K562 (cell line): ENCODE results near the gene ARAF. TPM values are rescaled to one million over a fixed set of nuclear protein-coding genes. Genes with fewer than 3 reads are reported as not detected.
A peak's percentile ranks its signal among the peaks of the same experiment; 100 is the strongest.

Experiments
- ARID1B ChIP-seq: fragments of 450-650 bp; IDR thresholded peaks from 2 replicates; pipeline ENCODE4 v1.6.1; 2016; ENCODE audit warnings: antibody characterized with exemption, mild to moderate bottlenecking, inconsistent platforms
- CREM ChIP-seq: IDR thresholded peaks from 2 replicates; pipeline ENCODE4 v1.6.1; 2014; ENCODE audit warnings: antibody characterized with exemption, low read depth
- ETV6 ChIP-seq, 3 experiments: fragments of 150-350 bp in 1 of 3; sonication (generic) in 1 of 3; formaldehyde crosslinking in 1 of 3; IDR thresholded peaks; 2 replicates each; pipeline versions ENCODE4 v1.6.1 to v1.8.0; 2014 to 2022; ENCODE audit warnings: borderline replicate concordance in 2 of 3, low read depth in 2 of 3, antibody characterized with exemption in 1 of 3, low read length in 1 of 3, mild to moderate bottlenecking in 1 of 3, missing genetic modification reagents in 1 of 3
- HMGXB4 ChIP-seq: sonication (generic); formaldehyde crosslinking; IDR thresholded peaks from 2 replicates; pipeline ENCODE4 v1.8.1; 2023; ENCODE audit warnings: mild to moderate bottlenecking, missing genetic modification reagents
- JUN ChIP-seq, 2 experiments: sonication (generic) in 1 of 2; formaldehyde crosslinking in 1 of 2; IDR thresholded peaks; 2 replicates each; pipeline versions ENCODE4 v1.6.1 to v1.8.0; 2012 to 2022; ENCODE audit warnings: borderline replicate concordance in 2 of 2, mild to moderate bottlenecking in 2 of 2, improper control_type of control experiment in 1 of 2, low read depth in 1 of 2, low read length in 1 of 2, missing genetic modification reagents in 1 of 2
- MEIS2 ChIP-seq: fragments of 450-650 bp; IDR thresholded peaks from 2 replicates; pipeline ENCODE4 v1.6.1; 2014; ENCODE audit warnings: mild to moderate bottlenecking; ENCODE audit not compliant: partially characterized antibody
- NFE2 ChIP-seq: IDR thresholded peaks from 2 replicates; pipeline ENCODE4 v1.6.1; 2014; ENCODE audit warnings: antibody characterized with exemption, low read depth
- SAFB2 ChIP-seq: fragments of 200-400 bp; formaldehyde crosslinking; IDR thresholded peaks from 2 replicates; pipeline ENCODE4 v1.6.1; 2018; ENCODE audit warnings: borderline replicate concordance, low read length, low read depth, moderate library complexity; ENCODE audit not compliant: severe bottlenecking
- YY1 ChIP-seq, 3 experiments: IDR thresholded peaks; 2 replicates each; pipeline ENCODE4 v1.6.1; 2011; ENCODE audit warnings: low read length in 2 of 3, mild to moderate bottlenecking in 2 of 3, moderate library complexity in 2 of 3, borderline replicate concordance in 1 of 3, control low read depth in 1 of 3, low read depth in 1 of 3; ENCODE audit not compliant: insufficient read depth in 3 of 3, insufficient replicate concordance in 2 of 3, control insufficient read depth in 1 of 3, insufficient read length in 1 of 3; ENCODE audit errors: extremely low read depth in 1 of 3
- ZNF778 ChIP-seq: fragments of 450-650 bp; formaldehyde crosslinking; IDR thresholded peaks from 2 replicates; pipeline ENCODE4 v1.4.0; 2020; ENCODE audit warnings: mild to moderate bottlenecking, moderate library complexity
- polyA plus RNA-seq, 8 experiments: library from polyadenylated mRNA; depleted of rRNA in 4 of 8; stranded (reverse) in 5 of 8; unstranded in 3 of 8; fragments of >200 nt; fragmentation: Nextera tagmentation in 2 of 8; fragmentation: Illumina TruSeq in 1 of 8; extraction: Ambion mirVana in 2 of 8; extraction: Trizol in 1 of 8; gene quantifications; 2 replicates each; pipeline versions ENCODE4 v1.2.1 to v1.2.3, GENCODE V29; 2011 to 2014; ENCODE audit warnings: inconsistent platforms in 1 of 8, missing spikeins in 1 of 8
- total RNA-seq, 7 experiments: library from RNA; depleted of rRNA in 6 of 7; stranded (reverse); fragments of >200 nt in 6 of 7; fragmentation: Illumina TruSeq in 2 of 7; extraction: Trizol in 2 of 7; gene quantifications; 2 replicates each; pipeline versions ENCODE4 v1.2.1 to v1.2.3, GENCODE V29; 2011 to 2021; ENCODE audit warnings: low replicate concordance in 1 of 7

The ARAF gene
- total and polyA plus RNA-seq, 9 of the 15 experiments (the other 6 are each of a cell fraction or from before 2014, with no cell fraction given) = 5.5 to 70.0 (median 29.4) TPM

GRCh38 chrX:47613082-47613481 lies 52.1 kb downstream of the ARAF start (continued):
- TF ChIP-seq ARID1B (0 out of 2 replicates have a peak, but pooled peaks have one; percentile 17), MEIS2 (no peak), ETV6 (IDR thresholded peaks at IDR 0.05; ENCODE audit: borderline replicate concordance in 1 of 2, low read depth in 2 of 2, low read length in 1 of 2) (no peak), ETV6 (CRISPR knock-in tag; IDR thresholded peaks at IDR 0.05; ENCODE audit: borderline replicate concordance) (no peak), JUN (IDR thresholded peaks at IDR 0.05; ENCODE audit: borderline replicate concordance, low read depth, low read length) (peak; percentile 70), JUN (CRISPR knock-in tag; IDR thresholded peaks at IDR 0.05; ENCODE audit: borderline replicate concordance) (no peak), HMGXB4 (CRISPR knock-in tag) (no peak), ZNF778 (CRISPR knock-in tag) (no peak), SAFB2 (no peak), YY1 (IDR thresholded peaks at IDR 0.05; ENCODE audit: borderline replicate concordance in 1 of 3, control insufficient read depth in 1 of 3, extremely low read depth in 1 of 3, insufficient read depth in 3 of 3, insufficient read length in 1 of 3, insufficient replicate concordance in 2 of 3, low read depth in 1 of 3, low read length in 2 of 3) (peak in 1 of 3 experiments; percentile 14), NFE2 (peak; percentile 32; the same call in 1 of the 2 replicates), CREM (0 out of 2 replicates have a peak, but pooled peaks have one; percentile 7)
